ENCODE measurements around the gene VAV3. TPM values are rescaled to one million over a fixed set of nuclear protein-coding genes. Genes with fewer than 3 reads are reported as not detected.

VAV3 gene
- total and polyA plus RNA-seq, 9 donors, result 3.1 to 5.5 (median 4.1) TPM

- peak; percentile 60 for DNase-seq
- Histone ChIP-seq H3K36me3 (ENCODE audit: control insufficient read depth, insufficient read depth, low read length) (no peaks in the 10 kb centered on the region), H3K4me3 (ENCODE audit: low read length) (no peak overlapping the region), H3K9me3 (replicated peaks; ENCODE audit: control insufficient read depth, low read depth, low read length) (no peaks in the 10 kb centered on the region), H3K27ac (ENCODE audit: low read length) (peak overlapping the region; percentile 13), H3K27me3 (ENCODE audit: control insufficient read depth, insufficient read depth, low read length) (no peaks in the 10 kb centered on the region), H3K4me1 (ENCODE audit: control insufficient read depth, insufficient read depth, low read length) (peaks cover 5% of the 10 kb centered on the region)
- WGBS (ENCODE audit: insufficient coverage), result 0% methylated on average over 2 of the region's 10 CpGs
Measured at GRCh38 chr1:107936498-107937481, 28.2 kb downstream of the VAV3 start.

- 53% methylated on average over 2 of the region's 4 CpGs for WGBS (ENCODE audit: insufficient coverage)
- H3K4me1 ChIP-seq (ENCODE audit: control insufficient read depth, insufficient read depth, low read length), result peaks cover 5% of the 10 kb centered on the region
- H3K27me3 ChIP-seq (ENCODE audit: control insufficient read depth, insufficient read depth, low read length), result no peaks in the 10 kb centered on the region
- H3K4me3 ChIP-seq (ENCODE audit: low read length), result no peak overlapping the region
- no peaks in the 10 kb centered on the region for H3K36me3 ChIP-seq (ENCODE audit: control insufficient read depth, insufficient read depth, low read length)
- H3K27ac ChIP-seq (ENCODE audit: low read length), result no peak overlapping the region
- DNase-seq, result no peak
- H3K9me3 ChIP-seq (replicated peaks; ENCODE audit: control insufficient read depth, low read depth, low read length), result no peaks in the 10 kb centered on the region
Measured at GRCh38 chr1:107935396-107936064, 29.4 kb downstream of the VAV3 start.

- Histone ChIP-seq H3K27me3 (ENCODE audit: control insufficient read depth, insufficient read depth, low read length) (no peaks in the 10 kb centered on the region), H3K4me3 (ENCODE audit: low read length) (no peak overlapping the region), H3K27ac (ENCODE audit: low read length) (no peak overlapping the region), H3K36me3 (ENCODE audit: control insufficient read depth, insufficient read depth, low read length) (no peaks in the 10 kb centered on the region), H3K9me3 (replicated peaks; ENCODE audit: control insufficient read depth, low read depth, low read length) (no peaks in the 10 kb centered on the region), H3K4me1 (ENCODE audit: control insufficient read depth, insufficient read depth, low read length) (peaks cover 5% of the 10 kb centered on the region)
- no peak for DNase-seq
- no CpG with 5 or more reads among the region's 5 CpGs for WGBS (ENCODE audit: insufficient coverage)
Measured at GRCh38 chr1:107934578-107934977, 30.4 kb downstream of the VAV3 start.

GRCh38 chr1:107933736-107934135, 31.2 kb downstream of the VAV3 start:
- Histone ChIP-seq H3K27me3 (ENCODE audit: control insufficient read depth, insufficient read depth, low read length) (no peaks in the 10 kb centered on the region), H3K4me3 (ENCODE audit: low read length) (no peak overlapping the region), H3K9me3 (replicated peaks; ENCODE audit: control insufficient read depth, low read depth, low read length) (no peaks in the 10 kb centered on the region), H3K36me3 (ENCODE audit: control insufficient read depth, insufficient read depth, low read length) (no peaks in the 10 kb centered on the region), H3K4me1 (ENCODE audit: control insufficient read depth, insufficient read depth, low read length) (peaks cover 5% of the 10 kb centered on the region), H3K27ac (ENCODE audit: low read length) (no peak overlapping the region)
- WGBS (ENCODE audit: insufficient coverage), result 83% methylated on average over 1 of the region's 1 CpG
- no peak for DNase-seq

- H3K4me1 ChIP-seq (ENCODE audit: control insufficient read depth, insufficient read depth, low read length), result no peaks in the 10 kb centered on the region
- no peaks in the 10 kb centered on the region for H3K36me3 ChIP-seq (ENCODE audit: control insufficient read depth, insufficient read depth, low read length)
- H3K27ac ChIP-seq (ENCODE audit: low read length), result no peak overlapping the region
- no peak overlapping the region for H3K4me3 ChIP-seq (ENCODE audit: low read length)
- no peaks in the 10 kb centered on the region for H3K9me3 ChIP-seq (replicated peaks; ENCODE audit: control insufficient read depth, low read depth, low read length)
- DNase-seq, result no peak
- WGBS (ENCODE audit: insufficient coverage), result no CpG with 5 or more reads among the region's 1 CpG
- H3K27me3 ChIP-seq (ENCODE audit: control insufficient read depth, insufficient read depth, low read length), result no peaks in the 10 kb centered on the region
Measured at GRCh38 chr1:107930292-107930691, 34.7 kb downstream of the VAV3 start.

GRCh38 chr1:107927820-107928219, 37.2 kb downstream of the VAV3 start:
- no peaks in the 10 kb centered on the region for H3K9me3 ChIP-seq (replicated peaks; ENCODE audit: control insufficient read depth, low read depth, low read length)
- DNase-seq, result no peak
- H3K36me3 ChIP-seq (ENCODE audit: control insufficient read depth, insufficient read depth, low read length), result no peaks in the 10 kb centered on the region
- no peak overlapping the region for H3K4me3 ChIP-seq (ENCODE audit: low read length)
- H3K27ac ChIP-seq (ENCODE audit: low read length), result no peak overlapping the region
- no peaks in the 10 kb centered on the region for H3K27me3 ChIP-seq (ENCODE audit: control insufficient read depth, insufficient read depth, low read length)
- H3K4me1 ChIP-seq (ENCODE audit: control insufficient read depth, insufficient read depth, low read length), result no peaks in the 10 kb centered on the region
- no CpG with 5 or more reads among the region's 2 CpGs for WGBS (ENCODE audit: insufficient coverage)

- no peaks in the 10 kb centered on the region for H3K27me3 ChIP-seq (ENCODE audit: control insufficient read depth, insufficient read depth, low read length)
- no CpG with 5 or more reads among the region's 3 CpGs for WGBS (ENCODE audit: insufficient coverage)
- H3K9me3 ChIP-seq (replicated peaks; ENCODE audit: control insufficient read depth, low read depth, low read length), result no peaks in the 10 kb centered on the region
- DNase-seq, result no peak
- no peaks in the 10 kb centered on the region for H3K4me1 ChIP-seq (ENCODE audit: control insufficient read depth, insufficient read depth, low read length)
- no peaks in the 10 kb centered on the region for H3K36me3 ChIP-seq (ENCODE audit: control insufficient read depth, insufficient read depth, low read length)
- H3K4me3 ChIP-seq (ENCODE audit: low read length), result no peak overlapping the region
- H3K27ac ChIP-seq (ENCODE audit: low read length), result no peak overlapping the region
Measured at GRCh38 chr1:107926436-107927080, 38.4 kb downstream of the VAV3 start.

- no peak overlapping the region for H3K27ac ChIP-seq (ENCODE audit: low read length)
- H3K4me1 ChIP-seq (ENCODE audit: control insufficient read depth, insufficient read depth, low read length), result no peaks in the 10 kb centered on the region
- H3K27me3 ChIP-seq (ENCODE audit: control insufficient read depth, insufficient read depth, low read length), result no peaks in the 10 kb centered on the region
- no peaks in the 10 kb centered on the region for H3K36me3 ChIP-seq (ENCODE audit: control insufficient read depth, insufficient read depth, low read length)
- H3K9me3 ChIP-seq (replicated peaks; ENCODE audit: control insufficient read depth, low read depth, low read length), result no peaks in the 10 kb centered on the region
- no CpG with 5 or more reads among the region's 1 CpG for WGBS (ENCODE audit: insufficient coverage)
- no peak overlapping the region for H3K4me3 ChIP-seq (ENCODE audit: low read length)
- no peak for DNase-seq
Measured at GRCh38 chr1:107925565-107925964, 39.4 kb downstream of the VAV3 start.

- WGBS (ENCODE audit: insufficient coverage), result 57% methylated on average over 6 of the region's 6 CpGs
- H3K4me3 ChIP-seq (ENCODE audit: low read length), result no peak overlapping the region
Measured at GRCh38 chr1:107920999-107921398, 44.0 kb downstream of the VAV3 start.

GRCh38 chr1:107920561-107920960, 44.4 kb downstream of the VAV3 start:
- H3K27ac ChIP-seq (ENCODE audit: low read length), result no peak overlapping the region
- no CpG with 5 or more reads among the region's 1 CpG for WGBS (ENCODE audit: insufficient coverage)
- no peaks in the 10 kb centered on the region for H3K36me3 ChIP-seq (ENCODE audit: control insufficient read depth, insufficient read depth, low read length)
- no peak overlapping the region for H3K4me3 ChIP-seq (ENCODE audit: low read length)
- no peak for DNase-seq
- H3K9me3 ChIP-seq (replicated peaks; ENCODE audit: control insufficient read depth, low read depth, low read length), result no peaks in the 10 kb centered on the region
- no peaks in the 10 kb centered on the region for H3K27me3 ChIP-seq (ENCODE audit: control insufficient read depth, insufficient read depth, low read length)
- H3K4me1 ChIP-seq (ENCODE audit: control insufficient read depth, insufficient read depth, low read length), result no peaks in the 10 kb centered on the region

More at GRCh38 chr1:107920999-107921398, 44.0 kb downstream of the VAV3 start:
- no peak overlapping the region for H3K27ac ChIP-seq (ENCODE audit: low read length)
- no peak for DNase-seq
- no peaks in the 10 kb centered on the region for H3K4me1 ChIP-seq (ENCODE audit: control insufficient read depth, insufficient read depth, low read length)
- H3K9me3 ChIP-seq (replicated peaks; ENCODE audit: control insufficient read depth, low read depth, low read length), result no peaks in the 10 kb centered on the region
- H3K36me3 ChIP-seq (ENCODE audit: control insufficient read depth, insufficient read depth, low read length), result no peaks in the 10 kb centered on the region
- H3K27me3 ChIP-seq (ENCODE audit: control insufficient read depth, insufficient read depth, low read length), result no peaks in the 10 kb centered on the region
